ENCODE measurements around the gene CTU2. TPM values are rescaled to one million over a fixed set of nuclear protein-coding genes. Genes with fewer than 3 reads are reported as not detected.

CTU2 gene
- total RNA-seq, 1 experiment from 2014 or later: 52.4 TPM

DNA sequence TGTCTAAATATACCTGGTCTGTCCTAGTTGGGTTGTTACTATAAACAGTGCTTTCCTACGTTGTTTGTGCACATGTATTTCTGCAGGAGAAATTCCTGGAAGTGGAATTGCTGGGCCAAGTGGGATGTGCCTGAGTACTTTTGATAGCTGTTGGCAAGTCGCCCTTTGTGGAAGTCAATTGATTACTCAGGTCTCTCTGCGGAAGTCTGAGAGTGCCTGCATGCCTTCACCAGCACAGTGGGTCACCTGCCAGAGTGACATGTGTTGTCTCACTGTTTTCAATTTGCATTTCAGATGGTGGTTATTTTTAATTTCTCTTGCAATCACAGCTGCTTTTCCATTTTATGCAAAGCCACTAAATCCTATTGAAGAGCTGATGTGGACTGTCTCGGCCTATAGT lies 41.2 kb upstream of the CTU2 start (continued):
- TF ChIP-seq, protein P1, sequence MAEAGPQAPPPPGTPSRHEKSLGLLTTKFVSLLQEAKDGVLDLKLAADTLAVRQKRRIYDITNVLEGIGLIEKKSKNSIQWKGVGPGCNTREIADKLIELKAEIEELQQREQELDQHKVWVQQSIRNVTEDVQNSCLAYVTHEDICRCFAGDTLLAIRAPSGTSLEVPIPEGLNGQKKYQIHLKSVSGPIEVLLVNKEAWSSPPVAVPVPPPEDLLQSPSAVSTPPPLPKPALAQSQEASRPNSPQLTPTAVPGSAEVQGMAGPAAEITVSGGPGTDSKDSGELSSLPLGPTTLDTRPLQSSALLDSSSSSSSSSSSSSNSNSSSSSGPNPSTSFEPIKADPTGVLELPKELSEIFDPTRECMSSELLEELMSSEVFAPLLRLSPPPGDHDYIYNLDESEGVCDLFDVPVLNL (CRISPR knock-in tag; IDR thresholded peaks at IDR 0.05; ENCODE audit: borderline replicate concordance, low read depth): no peak
- no peak for TF ChIP-seq GTF2I (CRISPR knock-in tag; conservative IDR thresholded peaks at IDR 0.05)
- TF ChIP-seq, protein P2, sequence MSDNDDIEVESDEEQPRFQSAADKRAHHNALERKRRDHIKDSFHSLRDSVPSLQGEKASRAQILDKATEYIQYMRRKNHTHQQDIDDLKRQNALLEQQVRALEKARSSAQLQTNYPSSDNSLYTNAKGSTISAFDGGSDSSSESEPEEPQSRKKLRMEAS (CRISPR knock-in tag; IDR thresholded peaks at IDR 0.05): no peak
- TF ChIP-seq TP53 (CRISPR knock-in tag; IDR thresholded peaks at IDR 0.05): no peak
- TF ChIP-seq, protein P3, sequence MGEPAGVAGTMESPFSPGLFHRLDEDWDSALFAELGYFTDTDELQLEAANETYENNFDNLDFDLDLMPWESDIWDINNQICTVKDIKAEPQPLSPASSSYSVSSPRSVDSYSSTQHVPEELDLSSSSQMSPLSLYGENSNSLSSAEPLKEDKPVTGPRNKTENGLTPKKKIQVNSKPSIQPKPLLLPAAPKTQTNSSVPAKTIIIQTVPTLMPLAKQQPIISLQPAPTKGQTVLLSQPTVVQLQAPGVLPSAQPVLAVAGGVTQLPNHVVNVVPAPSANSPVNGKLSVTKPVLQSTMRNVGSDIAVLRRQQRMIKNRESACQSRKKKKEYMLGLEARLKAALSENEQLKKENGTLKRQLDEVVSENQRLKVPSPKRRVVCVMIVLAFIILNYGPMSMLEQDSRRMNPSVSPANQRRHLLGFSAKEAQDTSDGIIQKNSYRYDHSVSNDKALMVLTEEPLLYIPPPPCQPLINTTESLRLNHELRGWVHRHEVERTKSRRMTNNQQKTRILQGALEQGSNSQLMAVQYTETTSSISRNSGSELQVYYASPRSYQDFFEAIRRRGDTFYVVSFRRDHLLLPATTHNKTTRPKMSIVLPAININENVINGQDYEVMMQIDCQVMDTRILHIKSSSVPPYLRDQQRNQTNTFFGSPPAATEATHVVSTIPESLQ (CRISPR knock-in tag; IDR thresholded peaks at IDR 0.05): no peak

DNA sequence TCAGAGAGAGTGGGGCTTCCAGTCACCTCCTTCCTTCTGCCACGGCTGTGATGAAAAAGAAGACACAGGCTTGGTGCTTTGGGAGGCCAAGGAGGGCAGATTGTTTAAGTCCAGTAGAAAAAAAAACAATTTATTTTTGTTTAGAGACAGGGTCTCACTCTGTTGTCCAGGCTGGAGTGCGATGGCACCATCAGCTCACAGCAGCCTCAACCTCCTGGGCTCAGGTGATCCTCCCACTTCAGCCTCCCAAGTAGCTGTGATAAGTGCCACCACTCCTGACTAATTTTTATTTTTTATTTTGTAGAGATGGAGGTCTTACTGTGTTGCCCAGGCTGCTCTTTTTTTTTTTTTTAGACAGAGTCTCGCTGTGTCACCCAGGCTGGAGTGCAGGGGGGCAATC lies 40.7 kb upstream of the CTU2 start:
- Mint-ChIP-seq H3K27me3 (ENCODE audit: low read depth) (no peaks in the 10 kb centered on the region; the same call in 1 of the 2 replicates), H3K27ac (no peak overlapping the region), H3K9me3 (peaks cover 7% of the 10 kb centered on the region), H3K4me1 (peaks cover 16% of the 10 kb centered on the region), H3K4me3 (no peak overlapping the region), H3K36me3 (peaks cover 12% of the 10 kb centered on the region)
- no peak for ATAC-seq
- DNase-seq (ENCODE audit: low spot score): no peak
- TF ChIP-seq ESRRA (CRISPR knock-in tag; IDR thresholded peaks at IDR 0.05; ENCODE audit: borderline replicate concordance): no peak
- TF ChIP-seq RORB (CRISPR knock-in tag; IDR thresholded peaks at IDR 0.05): no peak
- TF ChIP-seq FOXK1 (CRISPR knock-in tag; IDR thresholded peaks at IDR 0.05): no peak
- TF ChIP-seq CBFB (CRISPR knock-in tag; IDR thresholded peaks at IDR 0.05; ENCODE audit: low read depth): no peak
- TF ChIP-seq, protein P4, sequence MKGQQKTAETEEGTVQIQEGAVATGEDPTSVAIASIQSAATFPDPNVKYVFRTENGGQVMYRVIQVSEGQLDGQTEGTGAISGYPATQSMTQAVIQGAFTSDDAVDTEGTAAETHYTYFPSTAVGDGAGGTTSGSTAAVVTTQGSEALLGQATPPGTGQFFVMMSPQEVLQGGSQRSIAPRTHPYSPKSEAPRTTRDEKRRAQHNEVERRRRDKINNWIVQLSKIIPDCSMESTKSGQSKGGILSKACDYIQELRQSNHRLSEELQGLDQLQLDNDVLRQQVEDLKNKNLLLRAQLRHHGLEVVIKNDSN (CRISPR knock-in tag; IDR thresholded peaks at IDR 0.05): no peak
- no peak for TF ChIP-seq NFYB (CRISPR knock-in tag; conservative IDR thresholded peaks at IDR 0.05; ENCODE audit: low read depth)
- no peak for TF ChIP-seq CREB1 (CRISPR knock-in tag; IDR thresholded peaks at IDR 0.05)
- TF ChIP-seq TCF7 (CRISPR knock-in tag; IDR thresholded peaks at IDR 0.05; ENCODE audit: low read depth): no peak
- TF ChIP-seq IRF2 (CRISPR knock-in tag; IDR thresholded peaks at IDR 0.05; ENCODE audit: borderline replicate concordance, low read depth): no peak
- no peak for TF ChIP-seq GTF2I (CRISPR knock-in tag; conservative IDR thresholded peaks at IDR 0.05)
- no peak for TF ChIP-seq SMAD4 (CRISPR knock-in tag; IDR thresholded peaks at IDR 0.05)
- TF ChIP-seq, protein P5, sequence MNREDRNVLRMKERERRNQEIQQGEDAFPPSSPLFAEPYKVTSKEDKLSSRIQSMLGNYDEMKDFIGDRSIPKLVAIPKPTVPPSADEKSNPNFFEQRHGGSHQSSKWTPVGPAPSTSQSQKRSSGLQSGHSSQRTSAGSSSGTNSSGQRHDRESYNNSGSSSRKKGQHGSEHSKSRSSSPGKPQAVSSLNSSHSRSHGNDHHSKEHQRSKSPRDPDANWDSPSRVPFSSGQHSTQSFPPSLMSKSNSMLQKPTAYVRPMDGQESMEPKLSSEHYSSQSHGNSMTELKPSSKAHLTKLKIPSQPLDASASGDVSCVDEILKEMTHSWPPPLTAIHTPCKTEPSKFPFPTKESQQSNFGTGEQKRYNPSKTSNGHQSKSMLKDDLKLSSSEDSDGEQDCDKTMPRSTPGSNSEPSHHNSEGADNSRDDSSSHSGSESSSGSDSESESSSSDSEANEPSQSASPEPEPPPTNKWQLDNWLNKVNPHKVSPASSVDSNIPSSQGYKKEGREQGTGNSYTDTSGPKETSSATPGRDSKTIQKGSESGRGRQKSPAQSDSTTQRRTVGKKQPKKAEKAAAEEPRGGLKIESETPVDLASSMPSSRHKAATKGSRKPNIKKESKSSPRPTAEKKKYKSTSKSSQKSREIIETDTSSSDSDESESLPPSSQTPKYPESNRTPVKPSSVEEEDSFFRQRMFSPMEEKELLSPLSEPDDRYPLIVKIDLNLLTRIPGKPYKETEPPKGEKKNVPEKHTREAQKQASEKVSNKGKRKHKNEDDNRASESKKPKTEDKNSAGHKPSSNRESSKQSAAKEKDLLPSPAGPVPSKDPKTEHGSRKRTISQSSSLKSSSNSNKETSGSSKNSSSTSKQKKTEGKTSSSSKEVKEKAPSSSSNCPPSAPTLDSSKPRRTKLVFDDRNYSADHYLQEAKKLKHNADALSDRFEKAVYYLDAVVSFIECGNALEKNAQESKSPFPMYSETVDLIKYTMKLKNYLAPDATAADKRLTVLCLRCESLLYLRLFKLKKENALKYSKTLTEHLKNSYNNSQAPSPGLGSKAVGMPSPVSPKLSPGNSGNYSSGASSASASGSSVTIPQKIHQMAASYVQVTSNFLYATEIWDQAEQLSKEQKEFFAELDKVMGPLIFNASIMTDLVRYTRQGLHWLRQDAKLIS (CRISPR knock-in tag; IDR thresholded peaks at IDR 0.05; ENCODE audit: borderline replicate concordance): no peak
- TF ChIP-seq NR1H2 (CRISPR knock-in tag; IDR thresholded peaks at IDR 0.05): no peak
- TF ChIP-seq, protein P6, sequence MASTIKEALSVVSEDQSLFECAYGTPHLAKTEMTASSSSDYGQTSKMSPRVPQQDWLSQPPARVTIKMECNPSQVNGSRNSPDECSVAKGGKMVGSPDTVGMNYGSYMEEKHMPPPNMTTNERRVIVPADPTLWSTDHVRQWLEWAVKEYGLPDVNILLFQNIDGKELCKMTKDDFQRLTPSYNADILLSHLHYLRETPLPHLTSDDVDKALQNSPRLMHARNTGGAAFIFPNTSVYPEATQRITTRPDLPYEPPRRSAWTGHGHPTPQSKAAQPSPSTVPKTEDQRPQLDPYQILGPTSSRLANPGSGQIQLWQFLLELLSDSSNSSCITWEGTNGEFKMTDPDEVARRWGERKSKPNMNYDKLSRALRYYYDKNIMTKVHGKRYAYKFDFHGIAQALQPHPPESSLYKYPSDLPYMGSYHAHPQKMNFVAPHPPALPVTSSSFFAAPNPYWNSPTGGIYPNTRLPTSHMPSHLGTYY (CRISPR knock-in tag; IDR thresholded peaks at IDR 0.05): no peak
- no peak for TF ChIP-seq PRRX2 (CRISPR knock-in tag; IDR thresholded peaks at IDR 0.05)
- ChIA-PET CTCF (interaction anchor here (0.9 kb wide), 1 partner anchor 10 kb away, joined by 3 read pairs; no protein-coding TSS in a partner anchor), POLR2A (no interaction called here)
